Measurements from ENCODE around the gene ABCC1. TPM values are rescaled to one million over a fixed set of nuclear protein-coding genes. Genes with fewer than 3 reads are reported as not detected.
"Not testable (repeated sequence)": the region's sequence is repeated elsewhere in the genome, so short reads cannot be mapped to it uniquely, and the experiment has no call there.

Gene ABCC1
- total RNA-seq, 4 donors from 2014 or later: 19.3 to 43.7 (median 26.2) TPM

DNA sequence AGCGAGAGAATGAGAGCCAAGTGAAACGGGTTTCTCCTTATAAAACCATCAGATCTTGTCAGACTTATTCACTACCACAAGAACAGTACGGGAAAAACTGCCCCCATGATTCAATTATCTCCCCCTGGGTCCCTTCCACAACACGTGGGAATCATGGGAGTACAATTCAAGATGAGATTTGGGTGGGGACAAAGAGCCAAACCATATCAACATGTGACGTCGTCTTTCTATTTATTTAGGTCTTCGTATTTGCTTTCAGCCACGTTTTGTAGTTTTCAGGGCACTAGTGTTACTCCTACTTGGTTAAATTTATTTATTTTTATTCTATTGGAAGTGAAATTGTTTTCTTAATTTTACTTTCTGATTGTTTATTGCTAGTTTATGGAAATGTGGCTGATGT lies 33.1 kb upstream of the ABCC1 start:
- DNase-seq (no peak), ATAC-seq (no peak)
- Histone ChIP-seq H3K4me3 (no peak overlapping the region), H3K36me3 (no peaks in the 10 kb centered on the region), H3K27me3 (no peaks in the 10 kb centered on the region), H3K4me1 (no peaks in the 10 kb centered on the region), H3K27ac (no peak overlapping the region), H3K9me3 (no peaks in the 10 kb centered on the region)
- intact Hi-C loops (cut with DNase I; ENCODE audit: low total_unique reads) (no loop called here), in situ Hi-C loops (cut with MboI; ENCODE audit: low sequenced_read_pairs in 4 of 4) (no loop called here)
- TF ChIP-seq, protein P1, sequence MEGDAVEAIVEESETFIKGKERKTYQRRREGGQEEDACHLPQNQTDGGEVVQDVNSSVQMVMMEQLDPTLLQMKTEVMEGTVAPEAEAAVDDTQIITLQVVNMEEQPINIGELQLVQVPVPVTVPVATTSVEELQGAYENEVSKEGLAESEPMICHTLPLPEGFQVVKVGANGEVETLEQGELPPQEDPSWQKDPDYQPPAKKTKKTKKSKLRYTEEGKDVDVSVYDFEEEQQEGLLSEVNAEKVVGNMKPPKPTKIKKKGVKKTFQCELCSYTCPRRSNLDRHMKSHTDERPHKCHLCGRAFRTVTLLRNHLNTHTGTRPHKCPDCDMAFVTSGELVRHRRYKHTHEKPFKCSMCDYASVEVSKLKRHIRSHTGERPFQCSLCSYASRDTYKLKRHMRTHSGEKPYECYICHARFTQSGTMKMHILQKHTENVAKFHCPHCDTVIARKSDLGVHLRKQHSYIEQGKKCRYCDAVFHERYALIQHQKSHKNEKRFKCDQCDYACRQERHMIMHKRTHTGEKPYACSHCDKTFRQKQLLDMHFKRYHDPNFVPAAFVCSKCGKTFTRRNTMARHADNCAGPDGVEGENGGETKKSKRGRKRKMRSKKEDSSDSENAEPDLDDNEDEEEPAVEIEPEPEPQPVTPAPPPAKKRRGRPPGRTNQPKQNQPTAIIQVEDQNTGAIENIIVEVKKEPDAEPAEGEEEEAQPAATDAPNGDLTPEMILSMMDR (IDR thresholded peaks at IDR 0.05 in 4 of 5, conservative IDR thresholded peaks at IDR 0.05 in 1 of 5): no peak
- no peak for TF ChIP-seq POLR2A (IDR thresholded peaks at IDR 0.05)

DNA sequence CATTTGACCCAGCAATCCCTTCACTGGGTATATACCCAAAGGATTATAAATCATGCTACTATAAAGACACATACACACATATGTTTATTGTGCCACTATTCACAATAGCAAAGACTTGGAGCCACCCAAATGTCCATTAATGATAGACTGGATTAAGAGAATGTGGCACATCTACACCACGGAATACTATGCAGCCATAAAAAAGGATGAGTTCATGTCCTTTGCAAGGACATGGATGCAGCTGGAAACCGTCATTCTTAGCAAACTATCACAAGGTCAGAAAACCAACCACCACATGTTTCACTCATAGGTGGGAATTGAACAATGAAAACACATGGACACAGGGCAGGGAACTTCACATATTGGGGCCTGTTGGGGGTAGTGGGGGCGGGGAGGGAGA lies 31.1 kb upstream of the ABCC1 start:
- H3K27me3 ChIP-seq; H3K9me3 ChIP-seq; H3K4me1 ChIP-seq; ATAC-seq; H3K4me3 ChIP-seq; intact Hi-C loops (cut with DNase I; ENCODE audit: low total_unique reads); DNase-seq; H3K27ac ChIP-seq; in situ Hi-C loops (cut with MboI; ENCODE audit: low sequenced_read_pairs in 4 of 4); H3K36me3 ChIP-seq: not testable (repeated sequence)

DNA sequence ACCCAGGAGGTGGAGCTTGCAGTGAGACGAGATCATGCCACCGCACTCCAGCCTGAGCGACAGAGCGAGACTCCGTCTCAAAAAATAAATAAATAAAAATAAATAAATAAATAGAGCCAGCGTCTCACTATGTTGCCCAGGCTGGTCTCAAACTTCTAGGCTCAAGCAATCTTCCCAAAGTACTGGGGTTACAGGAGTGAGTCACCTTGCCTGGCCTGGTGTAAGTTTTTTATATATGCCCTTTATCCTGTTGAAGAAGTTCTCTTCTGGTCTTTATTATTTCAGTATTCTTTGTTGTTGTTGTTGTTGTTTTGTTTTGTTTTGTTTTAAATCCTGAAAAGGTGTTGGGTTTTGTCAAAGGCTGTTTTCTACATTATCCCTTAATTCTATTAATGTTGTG lies 30.1 kb upstream of the ABCC1 start:
- intact Hi-C loops (cut with DNase I; ENCODE audit: low total_unique reads) (no loop called here), in situ Hi-C loops (cut with MboI; ENCODE audit: low sequenced_read_pairs in 4 of 4) (no loop called here)
- H3K9me3 ChIP-seq: no peaks in the 10 kb centered on the region
- H3K36me3 ChIP-seq: no peaks in the 10 kb centered on the region
- ATAC-seq (no peak), DNase-seq (no peak)
- no peak overlapping the region for H3K27ac ChIP-seq
- H3K27me3 ChIP-seq: no peaks in the 10 kb centered on the region
- TF ChIP-seq, protein P1 (IDR thresholded peaks at IDR 0.05 in 4 of 5, conservative IDR thresholded peaks at IDR 0.05 in 1 of 5): no peak
- TF ChIP-seq POLR2A (IDR thresholded peaks at IDR 0.05): no peak
- no peaks in the 10 kb centered on the region for H3K4me1 ChIP-seq
- no peak overlapping the region for H3K4me3 ChIP-seq

DNA sequence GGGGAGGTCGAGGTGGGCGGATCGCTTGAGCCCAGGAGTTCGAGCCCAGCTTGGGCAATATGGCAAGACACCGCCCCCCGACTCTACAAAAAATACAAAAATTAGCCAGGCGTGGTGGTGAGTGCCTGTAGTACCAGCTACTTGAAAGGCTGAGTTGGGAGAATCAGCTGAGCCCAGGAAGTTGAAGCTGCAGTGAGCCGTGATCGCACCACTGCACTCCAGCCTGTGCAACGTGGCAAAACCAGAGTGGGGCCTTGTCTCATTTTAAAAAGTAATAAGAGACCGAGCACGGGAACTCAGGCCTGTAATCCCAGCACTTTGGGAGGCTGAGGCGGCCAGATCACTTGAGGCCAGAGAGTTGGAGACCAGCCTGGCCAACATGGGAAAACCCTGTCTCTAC lies 24.4 kb upstream of the ABCC1 start:
- intact Hi-C loops (cut with DNase I; ENCODE audit: low total_unique reads) (no loop called here), in situ Hi-C loops (cut with MboI; ENCODE audit: low sequenced_read_pairs in 4 of 4) (no loop called here)
- Histone ChIP-seq H3K36me3 (no peaks in the 10 kb centered on the region), H3K4me3 (no peak overlapping the region), H3K9me3 (no peaks in the 10 kb centered on the region), H3K4me1 (peaks cover 0 to 3% of the 10 kb centered on the region in 2 donors), H3K27ac (no peak overlapping the region), H3K27me3 (no peaks in the 10 kb centered on the region)
- TF ChIP-seq, protein P1 (IDR thresholded peaks at IDR 0.05 in 4 of 5, conservative IDR thresholded peaks at IDR 0.05 in 1 of 5): no peak
- TF ChIP-seq POLR2A (IDR thresholded peaks at IDR 0.05): no peak
- DNase-seq (no peak), ATAC-seq (no peak)

DNA sequence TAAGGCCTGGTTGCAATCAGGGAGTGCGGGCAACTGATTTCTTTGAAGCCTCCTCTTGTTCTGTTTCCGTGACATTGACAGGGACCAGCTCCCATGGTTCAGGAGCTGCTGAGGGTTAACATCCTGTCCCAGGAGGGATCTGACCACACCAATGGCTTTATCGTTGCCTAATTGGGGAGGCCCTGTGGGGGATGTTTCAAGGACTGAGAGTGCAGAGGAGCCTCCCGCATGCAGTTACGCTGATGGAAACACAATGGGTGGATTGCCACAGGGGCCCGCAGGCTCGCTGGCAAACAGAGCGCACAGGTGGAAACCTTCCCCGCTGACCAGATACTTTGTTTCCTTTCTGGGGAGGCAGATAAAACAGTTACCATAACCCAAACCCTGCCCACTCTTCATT lies 23.8 kb upstream of the ABCC1 start:
- no peak for ATAC-seq
- H3K27ac ChIP-seq: no peak overlapping the region
- peaks cover 0 to 3% of the 10 kb centered on the region in 2 donors for H3K4me1 ChIP-seq
- no peaks in the 10 kb centered on the region for H3K9me3 ChIP-seq
- DNase-seq: no peak
- in situ Hi-C loops (cut with MboI; ENCODE audit: low sequenced_read_pairs in 4 of 4): no loop called here
- H3K36me3 ChIP-seq: no peaks in the 10 kb centered on the region
- H3K27me3 ChIP-seq: no peaks in the 10 kb centered on the region
- H3K4me3 ChIP-seq: no peak overlapping the region
- TF ChIP-seq, protein P1 (IDR thresholded peaks at IDR 0.05 in 4 of 5, conservative IDR thresholded peaks at IDR 0.05 in 1 of 5): no peak
- TF ChIP-seq POLR2A (IDR thresholded peaks at IDR 0.05): no peak
- intact Hi-C loops (cut with DNase I; ENCODE audit: low total_unique reads): no loop called here
